ENCODE results near the gene KDSR. TPM values are rescaled to one million over a fixed set of nuclear protein-coding genes. Genes with fewer than 3 reads are reported as not detected.

KDSR gene
- total and polyA plus RNA-seq, 2 donors from 2014 or later, result 22.5 to 73.5 TPM

GRCh38 chr18:63376538-63376937, 9.5 kb upstream of the KDSR start:
- H3K4me3 ChIP-seq (ENCODE audit: low read length in 3 of 3), result no peak overlapping the region
- no peak overlapping the region for H3K27ac ChIP-seq (ENCODE audit: low read depth in 2 of 2, low read length in 2 of 2)
- H3K27me3 ChIP-seq (ENCODE audit: control insufficient read depth, insufficient read depth, low read length), result no peaks in the 10 kb centered on the region
- H3K9ac ChIP-seq (ENCODE audit: low read length in 3 of 3), result no peak overlapping the region
- no peak for TF ChIP-seq CTCF (IDR thresholded peaks at IDR 0.05; ENCODE audit: borderline replicate concordance, extremely low read depth, insufficient read depth)
- intact Hi-C loops (cut with DNase I), result no loop called here
- no peaks in the 10 kb centered on the region for H3K4me1 ChIP-seq (ENCODE audit: control insufficient read depth in 2 of 3, insufficient read depth in 2 of 3, low read depth in 1 of 3, low read length in 3 of 3)
- no peaks in the 10 kb centered on the region for H3K36me3 ChIP-seq (ENCODE audit: control insufficient read depth in 2 of 3, insufficient read depth in 3 of 3, low read length in 3 of 3)
- no peak for FAIRE-seq
- peaks cover 0 to 3% (median 0%) of the 10 kb centered on the region in 3 donors for H3K9me3 ChIP-seq (ENCODE audit: control insufficient read depth in 2 of 3, insufficient read depth in 1 of 3, low read length in 3 of 3)
- DNase-seq, result no peak

GRCh38 chr18:63374540-63374939, 7.5 kb upstream of the KDSR start:
- H3K4me1 ChIP-seq (ENCODE audit: control insufficient read depth in 2 of 3, insufficient read depth in 2 of 3, low read depth in 1 of 3, low read length in 3 of 3), result no peaks in the 10 kb centered on the region
- H3K36me3 ChIP-seq (ENCODE audit: control insufficient read depth in 2 of 3, insufficient read depth in 3 of 3, low read length in 3 of 3), result no peaks in the 10 kb centered on the region
- no peak overlapping the region for H3K4me3 ChIP-seq (ENCODE audit: low read length in 3 of 3)
- intact Hi-C loops (cut with DNase I), result no loop called here
- H3K27ac ChIP-seq (ENCODE audit: low read depth in 2 of 2, low read length in 2 of 2), result no peak overlapping the region
- no peaks in the 10 kb centered on the region for H3K27me3 ChIP-seq (ENCODE audit: control insufficient read depth, insufficient read depth, low read length)
- FAIRE-seq (no peak), DNase-seq (no peak)
- TF ChIP-seq CTCF (IDR thresholded peaks at IDR 0.05; ENCODE audit: borderline replicate concordance, extremely low read depth, insufficient read depth), result no peak
- no peak overlapping the region for H3K9ac ChIP-seq (ENCODE audit: low read length in 3 of 3)
- peaks cover 0 to 3% (median 0%) of the 10 kb centered on the region in 3 donors for H3K9me3 ChIP-seq (ENCODE audit: control insufficient read depth in 2 of 3, insufficient read depth in 1 of 3, low read length in 3 of 3)

- FAIRE-seq, result no peak
These were observed 6.2 kb upstream of the KDSR start for GRCh38 chr18:63373161-63373560.

More at GRCh38 chr18:63373161-63373560, 6.2 kb upstream of the KDSR start:
- H3K4me1 ChIP-seq (ENCODE audit: control insufficient read depth in 2 of 3, insufficient read depth in 2 of 3, low read depth in 1 of 3, low read length in 3 of 3), result no peaks in the 10 kb centered on the region
- H3K9ac ChIP-seq (ENCODE audit: low read length in 3 of 3), result no peak overlapping the region
- H3K9me3 ChIP-seq (ENCODE audit: control insufficient read depth in 2 of 3, insufficient read depth in 1 of 3, low read length in 3 of 3), result peaks cover 0 to 3% (median 0%) of the 10 kb centered on the region in 3 donors
- intact Hi-C loops (cut with DNase I), result no loop called here
- H3K4me3 ChIP-seq (ENCODE audit: low read length in 3 of 3), result no peak overlapping the region
- no peak for DNase-seq
- no peaks in the 10 kb centered on the region for H3K36me3 ChIP-seq (ENCODE audit: control insufficient read depth in 2 of 3, insufficient read depth in 3 of 3, low read length in 3 of 3)
- no peak overlapping the region for H3K27ac ChIP-seq (ENCODE audit: low read depth in 2 of 2, low read length in 2 of 2)
- no peak for TF ChIP-seq CTCF (IDR thresholded peaks at IDR 0.05; ENCODE audit: borderline replicate concordance, extremely low read depth, insufficient read depth)
- H3K27me3 ChIP-seq (ENCODE audit: control insufficient read depth, insufficient read depth, low read length), result no peaks in the 10 kb centered on the region
